GM19438 (cell line): ENCODE data around the gene GAB2.

Experiments
- ATAC-seq: cut with Tn5 transposase; IDR thresholded peaks from one replicate; pipeline ENCODE4 v1.9.1; 2021; ENCODE audit warnings: low read depth; ENCODE audit not compliant: unreplicated experiment

GAB2 gene

GRCh38 chr11:78213526-78214330 lies 203.9 kb downstream of the GAB2 start:
- ATAC-seq, result no peak

GRCh38 chr11:78212586-78213371 lies 204.8 kb downstream of the GAB2 start:
- ATAC-seq, result no peak

- no peak for ATAC-seq
These were observed 206.1 kb downstream of the GAB2 start for GRCh38 chr11:78211565-78211964.

- no peak for ATAC-seq
These were observed 207.5 kb downstream of the GAB2 start for GRCh38 chr11:78210000-78210608.

GRCh38 chr11:78209478-78209877 lies 208.1 kb downstream of the GAB2 start:
- ATAC-seq, result no peak

GRCh38 chr11:78208257-78209165 lies 209.1 kb downstream of the GAB2 start:
- no peak for ATAC-seq

GRCh38 chr11:78207532-78208256 lies 209.9 kb downstream of the GAB2 start:
- no peak for ATAC-seq

GRCh38 chr11:78205691-78206090 lies 211.9 kb downstream of the GAB2 start:
- no peak for ATAC-seq

- ATAC-seq, result no peak
These were observed 212.4 kb downstream of the GAB2 start for GRCh38 chr11:78205256-78205655.

GRCh38 chr11:78203184-78203583 lies 214.4 kb downstream of the GAB2 start:
- no peak for ATAC-seq

- no peak for ATAC-seq
These were observed 214.9 kb downstream of the GAB2 start for GRCh38 chr11:78202733-78203167.

GRCh38 chr11:78201096-78201818 lies 216.4 kb downstream of the GAB2 start:
- ATAC-seq, result no peak

- no peak for ATAC-seq
These were observed 217.1 kb downstream of the GAB2 start for GRCh38 chr11:78200553-78200952.

- no peak for ATAC-seq
These were observed 217.6 kb downstream of the GAB2 start for GRCh38 chr11:78200061-78200460.

- ATAC-seq, result no peak
These were observed 218.0 kb downstream of the GAB2 start for GRCh38 chr11:78199653-78200015.

GRCh38 chr11:78199015-78199652 lies 218.5 kb downstream of the GAB2 start:
- no peak for ATAC-seq

- no peak for ATAC-seq
These were observed 219.8 kb downstream of the GAB2 start for GRCh38 chr11:78197816-78198215.

GRCh38 chr11:78196661-78197091 lies 220.9 kb downstream of the GAB2 start:
- ATAC-seq, result no peak
